ENCODE measurements around the gene TAS2R39.

Gene TAS2R39

GRCh38 chr7:143216686-143217085 lies 33.5 kb downstream of the TAS2R39 start:
- DNase-seq, result no peak

GRCh38 chr7:143217806-143218205 lies 34.6 kb downstream of the TAS2R39 start:
- DNase-seq, result no peak

GRCh38 chr7:143221286-143221685 lies 38.1 kb downstream of the TAS2R39 start:
- no peak for DNase-seq

GRCh38 chr7:143221737-143222136 lies 38.5 kb downstream of the TAS2R39 start, which contains the start of gene TAS2R40:
Gene TAS2R40, plus strand, starts transcription at chr7:143222037. Its CDS starts 42 bp downstream, at chr7:143222079.
- DNase-seq, result no peak

GRCh38 chr7:143222782-143223181 lies 39.6 kb downstream of the TAS2R39 start:
- no peak for DNase-seq

GRCh38 chr7:143223784-143224183 lies 40.6 kb downstream of the TAS2R39 start:
- no peak for DNase-seq

- DNase-seq, result no peak
Observed at GRCh38 chr7:143225047-143225446, 41.8 kb downstream of the TAS2R39 start.

- no peak for DNase-seq
Observed at GRCh38 chr7:143227806-143228205, 44.6 kb downstream of the TAS2R39 start.

- no peak for DNase-seq
Observed at GRCh38 chr7:143229054-143229790, 46.0 kb downstream of the TAS2R39 start.

GRCh38 chr7:143230602-143231457 lies 47.6 kb downstream of the TAS2R39 start:
- DNase-seq, result no peak
